K562 (cell line): Measurements from ENCODE around the gene AARS1. TPM values are rescaled to one million over a fixed set of nuclear protein-coding genes. Genes with fewer than 3 reads are reported as not detected.

ENCODE experiments used
- ATAC-seq: fragments of 200-7000 bp; cut with Tn5 transposase; 3 replicates; pipeline ENCODE4 v1.9.1; 2020; ENCODE audit warnings: moderate library complexity
- BruUV-seq: library from RNA; stranded (reverse); fragments of 400-500 nt; replicated peaks from 2 replicates; lab custom pipeline; 2021; lab: Mats Ljungman, UMichigan
- CTCF ChIA-PET: fragments of 300-600 bp; formaldehyde crosslinking; extraction: SDS; loops from one replicate; lab custom pipeline; 2021; ENCODE audit warnings: low intra/inter-chr PET ratio; lab: Yijun Ruan, JAX
- POLR2A ChIA-PET: fragments of 300-600, 350-650 bp; sonication (Branson Sonifier 250); formaldehyde crosslinking; extraction: SDS; loops from one replicate; lab custom pipeline; 2021; ENCODE audit warnings: antibody characterized with exemption, inconsistent platforms; lab: Yijun Ruan, JAX
- DNase-seq, 4 experiments: peaks; one replicate each; pipeline versions ENCODE4 v3.0.0 to v3.0.0-alpha.2; 2011 to 2018; ENCODE audit warnings: low spot score in 3 of 4, mixed read lengths in 3 of 4; ENCODE audit errors: extremely low read depth in 1 of 4
- FAIRE-seq: peaks from 2 replicates; lab custom pipeline; 2011; peaks lifted over from hg19 to GRCh38; lab: Jason Lieb, UNC
- H2AFZ ChIP-seq: 2 replicates; pipeline ENCODE4 v1.6.0; 2011; ENCODE audit warnings: low read depth, low read length, control low read depth, inconsistent platforms
- H3K27ac ChIP-seq: fragments of 200-600 bp; 3 replicates; pipeline ENCODE4 v1.8.0; 2011; ENCODE audit warnings: low read depth, mild to moderate bottlenecking, control low read depth, inconsistent platforms, low read length, moderate library complexity, mixed read lengths; ENCODE audit errors: extremely low read depth
- H3K27me3 ChIP-seq, 2 experiments: fragments of 300-600 bp in 1 of 2; 2 replicates in 1 of 2; 3 replicates in 1 of 2; pipeline versions ENCODE4 v1.6.0 to v1.8.0; 2011; ENCODE audit warnings: inconsistent platforms in 2 of 2, low read length in 2 of 2, mild to moderate bottlenecking in 1 of 2, mixed read lengths in 1 of 2, moderate library complexity in 1 of 2; ENCODE audit not compliant: control insufficient read depth in 2 of 2, insufficient read depth in 2 of 2
- H3K36me3 ChIP-seq: fragments of 300-600 bp; 3 replicates; pipeline ENCODE4 v1.8.0; 2011; ENCODE audit warnings: mild to moderate bottlenecking, low read length, inconsistent platforms; ENCODE audit not compliant: control insufficient read depth, insufficient read depth
- H3K4me1 ChIP-seq, 2 experiments: fragments of 200-600 bp in 1 of 2; replicated peaks in 1 of 2; 2 replicates in 1 of 2; 3 replicates in 1 of 2; pipeline versions ENCODE4 v1.5.1 to v1.8.0; 2011; ENCODE audit warnings: inconsistent platforms in 2 of 2, low read length in 2 of 2, mild to moderate bottlenecking in 1 of 2, mixed read lengths in 1 of 2, moderate library complexity in 1 of 2; ENCODE audit not compliant: control insufficient read depth in 2 of 2, insufficient read depth in 2 of 2
- H3K4me2 ChIP-seq: 2 replicates; pipeline ENCODE4 v1.6.1; 2011; ENCODE audit warnings: low read length, control low read depth, inconsistent platforms, mixed read lengths; ENCODE audit not compliant: insufficient read depth
- H3K4me3 ChIP-seq: fragments of 200-600 bp; sonication (generic), shearing (Covaris generic); 2 replicates; pipeline ENCODE4 v1.5.1; 2016; ENCODE audit warnings: control low read depth, inconsistent platforms
- H3K79me2 ChIP-seq: fragments of 200-600 bp; 3 replicates; pipeline ENCODE4 v1.8.0; 2011; ENCODE audit warnings: low read length, inconsistent platforms; ENCODE audit not compliant: control insufficient read depth, insufficient read depth
- H3K9ac ChIP-seq, 2 experiments: 2 replicates each; pipeline versions ENCODE4 v1.6.0 to v1.6.1; 2011; ENCODE audit warnings: low read depth in 2 of 2, low read length in 2 of 2, control low read depth in 1 of 2, inconsistent platforms in 1 of 2, mild to moderate bottlenecking in 1 of 2, mixed read lengths in 1 of 2; ENCODE audit not compliant: insufficient read depth in 1 of 2
- H3K9me1 ChIP-seq: one replicate; pipeline ENCODE4 v1.6.0; 2011; ENCODE audit warnings: inconsistent platforms, mild to moderate bottlenecking, low read length, moderate library complexity; ENCODE audit not compliant: control insufficient read depth, insufficient read depth
- H3K9me3 ChIP-seq: replicated peaks from 2 replicates; pipeline ENCODE4 v1.5.1; 2011; ENCODE audit warnings: low read depth, low read length, inconsistent platforms; ENCODE audit not compliant: control insufficient read depth, insufficient read depth
- H4K20me1 ChIP-seq: replicated peaks from 2 replicates; pipeline ENCODE4 v1.6.1; 2011; ENCODE audit warnings: low read length, inconsistent platforms, mixed read lengths; ENCODE audit not compliant: control insufficient read depth, insufficient read depth
- ARHGAP35 ChIP-seq: fragments of 450-650 bp; IDR thresholded peaks from 2 replicates; pipeline ENCODE4 v1.6.1; 2018; ENCODE audit not compliant: partially characterized antibody
- CXXC5 ChIP-seq: fragments of 250-450 bp; sonication (Bioruptor Pico); IDR thresholded peaks from 2 replicates; pipeline ENCODE4 v1.8.0; 2022; ENCODE audit warnings: inconsistent platforms, mild to moderate bottlenecking, moderate library complexity
- MTF1 ChIP-seq: fragments of 250-450 bp; sonication (Bioruptor Pico); IDR thresholded peaks from 2 replicates; pipeline ENCODE4 v1.9.0; 2021; ENCODE audit warnings: moderate library complexity, mild to moderate bottlenecking, inconsistent platforms, borderline replicate concordance
- NFE2 ChIP-seq: IDR thresholded peaks from 2 replicates; pipeline ENCODE4 v1.6.1; 2014; ENCODE audit warnings: antibody characterized with exemption, low read depth
- NR4A1 ChIP-seq, 2 experiments: fragments of 250-450 bp in 1 of 2; fragments of 450-650 bp in 1 of 2; sonication (Bioruptor Pico) in 1 of 2; IDR thresholded peaks; 2 replicates each; pipeline versions ENCODE4 v1.4.0 to v1.6.1; 2016 to 2020; ENCODE audit warnings: mild to moderate bottlenecking in 2 of 2, missing compliant biosample characterization in 1 of 2, missing genetic modification characterization in 1 of 2, moderate library complexity in 1 of 2
- POLR3G ChIP-seq: IDR thresholded peaks from 2 replicates; pipeline ENCODE4 v1.6.1; 2011; ENCODE audit not compliant: insufficient read length, insufficient replicate concordance; ENCODE audit errors: extremely low read depth
- PURB ChIP-seq: sonication (generic); formaldehyde crosslinking; IDR thresholded peaks from 2 replicates; pipeline ENCODE4 v1.9.0; 2021; ENCODE audit warnings: low read depth, mild to moderate bottlenecking, missing genetic modification reagents
- TAF1 ChIP-seq: IDR thresholded peaks from 2 replicates; pipeline ENCODE4 v1.6.1; 2011; ENCODE audit warnings: mild to moderate bottlenecking, low read length, moderate library complexity; ENCODE audit not compliant: insufficient read depth, control insufficient read depth, severe bottlenecking; ENCODE audit errors: extremely low read depth
- YBX1 ChIP-seq: fragments of 450-650 bp; IDR thresholded peaks from 2 replicates; pipeline ENCODE4 v1.7.1; 2016; ENCODE audit warnings: mild to moderate bottlenecking
- ZC3H8 ChIP-seq: fragments of 450-650 bp; IDR thresholded peaks from 2 replicates; pipeline ENCODE4 v1.6.1; 2017
- ZNF124 ChIP-seq: sonication (generic); formaldehyde crosslinking; IDR thresholded peaks from 2 replicates; pipeline ENCODE4 v1.8.1; 2022; ENCODE audit warnings: missing genetic modification reagents
- ZNF239 ChIP-seq: fragments of 250-450 bp; sonication (Bioruptor Pico); IDR thresholded peaks from 2 replicates; pipeline ENCODE4 v1.4.0; 2020; ENCODE audit warnings: mild to moderate bottlenecking
- WGBS: fragments of 100-300 bp; shearing (Covaris generic); methylation state at CpG from one replicate; pipeline ENCODE4 v1.1.6; 2016; ENCODE audit warnings: low coverage, mixed read lengths; ENCODE audit not compliant: insufficient coverage; ENCODE audit errors: missing lambda C conversion rate; 5-methylcytosine and 5-hydroxymethylcytosine counted together
- in situ Hi-C: fragments of 300-500 bp; cut with MboI; formaldehyde crosslinking; loops from 4 replicates; pipeline ENCODE4 v1.15.0; 2018; ENCODE audit warnings: inconsistent platforms, mixed read lengths
- intact Hi-C: fragments of 100-400 bp; cut with micrococcal nuclease; formaldehyde crosslinking; loops from 2 replicates; pipeline ENCODE4 v1.14.2; 2022
- polyA plus RNA-seq, 8 experiments: library from polyadenylated mRNA; depleted of rRNA in 4 of 8; stranded (reverse) in 5 of 8; unstranded in 3 of 8; fragments of >200 nt; fragmentation: Nextera tagmentation in 2 of 8; fragmentation: Illumina TruSeq in 1 of 8; extraction: Ambion mirVana in 2 of 8; extraction: Trizol in 1 of 8; gene quantifications; 2 replicates each; pipeline versions ENCODE4 v1.2.1 to v1.2.3, GENCODE V29; 2011 to 2014; ENCODE audit warnings: inconsistent platforms in 1 of 8, missing spikeins in 1 of 8
- total RNA-seq, 7 experiments: library from RNA; depleted of rRNA in 6 of 7; stranded (reverse); fragments of >200 nt in 6 of 7; fragmentation: Illumina TruSeq in 2 of 7; extraction: Trizol in 2 of 7; gene quantifications; 2 replicates each; pipeline versions ENCODE4 v1.2.1 to v1.2.3, GENCODE V29; 2011 to 2021; ENCODE audit warnings: low replicate concordance in 1 of 7
- TF ChIP-seq, protein P1 (sequence below): fragments of 450-650 bp; IDR thresholded peaks from one replicate; pipeline ENCODE4 v1.6.1; 2018; ENCODE audit warnings: mild to moderate bottlenecking, moderate library complexity; ENCODE audit not compliant: partially characterized antibody
- TF ChIP-seq, protein P2 (sequence below): fragments of 250-450 bp; sonication (Bioruptor Pico); IDR thresholded peaks from 2 replicates; pipeline ENCODE4 v1.4.0; 2020

Gene AARS1
- total and polyA plus RNA-seq, 9 of the 15 experiments (the other 6 are each of a cell fraction or from before 2014, with no cell fraction given), result 50.1 to 235 (median 174) TPM

DNA sequence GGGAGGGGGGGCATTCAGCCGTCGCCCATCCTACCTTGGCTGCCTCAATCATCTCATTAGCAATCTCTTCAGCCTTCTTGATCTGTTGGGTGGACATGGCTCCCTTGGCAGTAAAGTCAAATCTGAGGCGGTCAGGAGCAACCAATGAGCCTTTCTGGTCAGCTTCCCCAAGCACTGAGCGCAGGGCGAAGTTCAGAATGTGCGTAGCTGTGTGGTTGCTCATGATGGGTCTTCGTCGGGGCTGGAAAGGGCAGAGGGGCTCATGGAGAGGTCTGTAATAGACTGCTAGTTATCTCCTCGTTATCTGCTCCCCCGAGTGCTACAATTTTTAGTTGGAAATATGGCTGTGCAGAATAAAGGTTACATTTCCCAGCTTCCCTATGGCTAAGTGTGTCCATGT lies 30.4 kb downstream of the AARS1 start:
- FAIRE-seq (no peak), ATAC-seq (no peak), DNase-seq (no peak)
- Histone ChIP-seq H3K36me3 (peaks cover 93% of the 10 kb centered on the region), H3K27me3 (no peaks in the 10 kb centered on the region), H4K20me1 (peaks cover 17% of the 10 kb centered on the region; the same call in 1 of the 2 replicates), H3K9me1 (peaks cover 2% of the 10 kb centered on the region), H3K9ac (no peak overlapping the region), H3K27ac (no peak overlapping the region), H3K9me3 (no peaks in the 10 kb centered on the region), H3K4me1 (no peaks in the 10 kb centered on the region), H3K4me2 (no peak overlapping the region), H3K4me3 (no peak overlapping the region), H3K79me2 (peaks cover 2% of the 10 kb centered on the region; the same call in 1 of the 3 replicates), H2AFZ (no peak overlapping the region)
- WGBS, result 96% methylated on average over 10 of the region's 10 CpGs
- in situ Hi-C loops, result no loop called here
- intact Hi-C loops, result no loop called here
- no TSS peak for BruUV-seq
- CTCF ChIA-PET, result no interaction called here
- POLR2A ChIA-PET, result interaction anchor here (1.6 to 2.0 kb wide), 2 partner anchors 9 to 30 kb away, joined by 4 to 9 read pairs; partner anchors contain the start of gene AARS1
- TF ChIP-seq, protein P1, sequence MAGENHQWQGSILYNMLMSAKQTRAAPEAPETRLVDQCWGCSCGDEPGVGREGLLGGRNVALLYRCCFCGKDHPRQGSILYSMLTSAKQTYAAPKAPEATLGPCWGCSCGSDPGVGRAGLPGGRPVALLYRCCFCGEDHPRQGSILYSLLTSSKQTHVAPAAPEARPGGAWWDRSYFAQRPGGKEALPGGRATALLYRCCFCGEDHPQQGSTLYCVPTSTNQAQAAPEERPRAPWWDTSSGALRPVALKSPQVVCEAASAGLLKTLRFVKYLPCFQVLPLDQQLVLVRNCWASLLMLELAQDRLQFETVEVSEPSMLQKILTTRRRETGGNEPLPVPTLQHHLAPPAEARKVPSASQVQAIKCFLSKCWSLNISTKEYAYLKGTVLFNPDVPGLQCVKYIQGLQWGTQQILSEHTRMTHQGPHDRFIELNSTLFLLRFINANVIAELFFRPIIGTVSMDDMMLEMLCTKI, result no peak
- TF ChIP-seq ARHGAP35, result no peak
- no peak for TF ChIP-seq MTF1 (CRISPR knock-in tag)
- no peak for TF ChIP-seq ZNF124 (CRISPR knock-in tag)
- TF ChIP-seq ZC3H8, result no peak
- no peak for TF ChIP-seq NR4A1 (CRISPR knock-in tag; IDR thresholded peaks at IDR 0.05)
- no peak for TF ChIP-seq NR4A1 (tag; IDR thresholded peaks at IDR 0.05)
- TF ChIP-seq, protein P2, sequence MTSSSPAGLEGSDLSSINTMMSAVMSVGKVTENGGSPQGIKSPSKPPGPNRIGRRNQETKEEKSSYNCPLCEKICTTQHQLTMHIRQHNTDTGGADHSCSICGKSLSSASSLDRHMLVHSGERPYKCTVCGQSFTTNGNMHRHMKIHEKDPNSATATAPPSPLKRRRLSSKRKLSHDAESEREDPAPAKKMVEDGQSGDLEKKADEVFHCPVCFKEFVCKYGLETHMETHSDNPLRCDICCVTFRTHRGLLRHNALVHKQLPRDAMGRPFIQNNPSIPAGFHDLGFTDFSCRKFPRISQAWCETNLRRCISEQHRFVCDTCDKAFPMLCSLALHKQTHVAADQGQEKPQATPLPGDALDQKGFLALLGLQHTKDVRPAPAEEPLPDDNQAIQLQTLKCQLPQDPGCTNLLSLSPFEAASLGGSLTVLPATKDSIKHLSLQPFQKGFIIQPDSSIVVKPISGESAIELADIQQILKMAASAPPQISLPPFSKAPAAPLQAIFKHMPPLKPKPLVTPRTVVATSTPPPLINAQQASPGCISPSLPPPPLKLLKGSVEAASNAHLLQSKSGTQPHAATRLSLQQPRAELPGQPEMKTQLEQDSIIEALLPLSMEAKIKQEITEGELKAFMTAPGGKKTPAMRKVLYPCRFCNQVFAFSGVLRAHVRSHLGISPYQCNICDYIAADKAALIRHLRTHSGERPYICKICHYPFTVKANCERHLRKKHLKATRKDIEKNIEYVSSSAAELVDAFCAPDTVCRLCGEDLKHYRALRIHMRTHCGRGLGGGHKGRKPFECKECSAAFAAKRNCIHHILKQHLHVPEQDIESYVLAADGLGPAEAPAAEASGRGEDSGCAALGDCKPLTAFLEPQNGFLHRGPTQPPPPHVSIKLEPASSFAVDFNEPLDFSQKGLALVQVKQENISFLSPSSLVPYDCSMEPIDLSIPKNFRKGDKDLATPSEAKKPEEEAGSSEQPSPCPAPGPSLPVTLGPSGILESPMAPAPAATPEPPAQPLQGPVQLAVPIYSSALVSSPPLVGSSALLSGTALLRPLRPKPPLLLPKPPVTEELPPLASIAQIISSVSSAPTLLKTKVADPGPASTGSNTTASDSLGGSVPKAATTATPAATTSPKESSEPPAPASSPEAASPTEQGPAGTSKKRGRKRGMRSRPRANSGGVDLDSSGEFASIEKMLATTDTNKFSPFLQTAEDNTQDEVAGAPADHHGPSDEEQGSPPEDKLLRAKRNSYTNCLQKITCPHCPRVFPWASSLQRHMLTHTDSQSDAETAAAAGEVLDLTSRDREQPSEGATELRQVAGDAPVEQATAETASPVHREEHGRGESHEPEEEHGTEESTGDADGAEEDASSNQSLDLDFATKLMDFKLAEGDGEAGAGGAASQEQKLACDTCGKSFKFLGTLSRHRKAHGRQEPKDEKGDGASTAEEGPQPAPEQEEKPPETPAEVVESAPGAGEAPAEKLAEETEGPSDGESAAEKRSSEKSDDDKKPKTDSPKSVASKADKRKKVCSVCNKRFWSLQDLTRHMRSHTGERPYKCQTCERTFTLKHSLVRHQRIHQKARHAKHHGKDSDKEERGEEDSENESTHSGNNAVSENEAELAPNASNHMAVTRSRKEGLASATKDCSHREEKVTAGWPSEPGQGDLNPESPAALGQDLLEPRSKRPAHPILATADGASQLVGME, result no peak
- TF ChIP-seq NFE2, result no peak
- no peak for TF ChIP-seq PURB (CRISPR knock-in tag)
- TF ChIP-seq TAF1, result no peak
- no peak for TF ChIP-seq YBX1
- no peak for TF ChIP-seq CXXC5 (CRISPR knock-in tag)
- TF ChIP-seq ZNF239 (CRISPR knock-in tag), result no peak
- TF ChIP-seq POLR3G, result no peak
